Panc1 (cell line): ENCODE data around the gene MPP2. TPM values are rescaled to one million over a fixed set of nuclear protein-coding genes. Genes with fewer than 3 reads are reported as not detected.

ENCODE experiments used
- ATAC-seq: fragments of 200-7000 bp; cut with Tn5 transposase; 2 replicates; pipeline ENCODE4 v1.9.1; 2020; ENCODE audit warnings: mild to moderate bottlenecking, moderate library complexity
- BruUV-seq: library from RNA; stranded (reverse); fragments of 400-500 nt; replicated peaks from 2 replicates; lab custom pipeline; 2021; lab: Mats Ljungman, UMichigan
- CTCF ChIA-PET: fragments of 300-600 bp; sonication (Branson Sonifier 250); formaldehyde crosslinking; loops from one replicate; lab custom pipeline; 2022; ENCODE audit warnings: antibody characterized with exemption; lab: Charles Lee
- POLR2A ChIA-PET: fragments of 300-600 bp; sonication (Branson Sonifier 250); formaldehyde crosslinking; loops from one replicate; lab custom pipeline; 2022; ENCODE audit warnings: antibody characterized with exemption; lab: Charles Lee
- DNase-seq: peaks from one replicate; pipeline ENCODE4 v3.0.0-alpha.2; 2010; ENCODE audit warnings: low read depth, low spot score
- H3K27ac ChIP-seq: 2 replicates; pipeline ENCODE4 v1.5.1; 2011; ENCODE audit warnings: mild to moderate bottlenecking, low read length, inconsistent platforms
- H3K27me3 ChIP-seq: fragments of 200-500 bp; sonication (Bioruptor generic); 2 replicates; pipeline ENCODE4 v1.6.0; 2014; ENCODE audit warnings: low read length, inconsistent platforms; ENCODE audit not compliant: control insufficient read depth, insufficient read depth
- H3K36me3 ChIP-seq: fragments of 200-500 bp; sonication (Bioruptor generic); 2 replicates; pipeline ENCODE4 v1.5.1; 2014; ENCODE audit warnings: inconsistent platforms, mild to moderate bottlenecking, low read length, moderate library complexity; ENCODE audit not compliant: control insufficient read depth, insufficient read depth
- H3K4me1 ChIP-seq: 2 replicates; pipeline ENCODE4 v1.5.1; 2011; ENCODE audit warnings: inconsistent platforms, mild to moderate bottlenecking, low read length, moderate library complexity; ENCODE audit not compliant: control insufficient read depth, insufficient read depth
- H3K4me3 ChIP-seq, 2 experiments: 2 replicates each; pipeline ENCODE4 v1.5.1; 2011 to 2012; ENCODE audit warnings: low read depth in 2 of 2, low read length in 2 of 2, mild to moderate bottlenecking in 2 of 2, inconsistent platforms in 1 of 2, moderate library complexity in 1 of 2
- H3K9me3 ChIP-seq: fragments of 200-500 bp; sonication (Bioruptor generic); 2 replicates; pipeline ENCODE4 v1.5.1; 2014; ENCODE audit warnings: low read depth, mild to moderate bottlenecking, inconsistent platforms, low read length, moderate library complexity; ENCODE audit not compliant: control insufficient read depth, insufficient read depth
- CTCF ChIP-seq: fragments of 450-650 bp; IDR thresholded peaks from 2 replicates; pipeline ENCODE4 v1.5.1; 2017; ENCODE audit warnings: mild to moderate bottlenecking
- POLR2AphosphoS5 ChIP-seq: IDR thresholded peaks from 2 replicates; pipeline ENCODE4 v1.6.1; 2012; ENCODE audit warnings: mild to moderate bottlenecking, low read depth, low read length, moderate library complexity
- REST ChIP-seq, 2 experiments: IDR thresholded peaks; 2 replicates each; pipeline ENCODE4 v1.6.1; 2011 to 2012; ENCODE audit warnings: low read depth in 2 of 2, control low read depth in 1 of 2, low read length in 1 of 2, mild to moderate bottlenecking in 1 of 2, moderate library complexity in 1 of 2; ENCODE audit not compliant: insufficient read depth in 1 of 2
- SIN3A ChIP-seq: IDR thresholded peaks from 2 replicates; pipeline ENCODE4 v1.6.1; 2012; ENCODE audit warnings: low read depth, mild to moderate bottlenecking, low read length, moderate library complexity, borderline replicate concordance; ENCODE audit not compliant: insufficient read depth
- TCF7L2 ChIP-seq: IDR thresholded peaks from 2 replicates; pipeline ENCODE4 v1.6.1; 2011; ENCODE audit warnings: mild to moderate bottlenecking, low read depth, low read length, inconsistent platforms
- in situ Hi-C: cut with HindIII; loops from 2 replicates; pipeline ENCODE4 v1.10.0; 2016; ENCODE audit warnings: low sequenced_read_pairs, low pct_unique_long_range_greater_than_20kb
- intact Hi-C: fragments of 100-400 bp; cut with micrococcal nuclease; formaldehyde crosslinking; loops from one replicate; pipeline ENCODE4 v1.10.0; 2022; ENCODE audit not compliant: unreplicated experiment
- total RNA-seq: library from RNA; stranded (reverse); gene quantifications from one replicate; pipeline ENCODE4 v1.2.1, GENCODE V29; 2021; ENCODE audit not compliant: unreplicated experiment

The MPP2 gene
- total RNA-seq, 1 experiment from 2014 or later: 3.5 TPM

GRCh38 chr17:43938838-43939182 is 31.5 kb upstream of the MPP2 start:
- no peak for ATAC-seq
- Histone ChIP-seq H3K27ac (no peak overlapping the region), H3K4me1 (no peaks in the 10 kb centered on the region), H3K36me3 (no peaks in the 10 kb centered on the region), H3K4me3 (no peak overlapping the region), H3K9me3 (no peaks in the 10 kb centered on the region), H3K27me3 (no peaks in the 10 kb centered on the region)
- in situ Hi-C loops: no loop called here
- no peak for DNase-seq
- ChIA-PET CTCF (interaction anchor here (1.2 kb wide), 1 partner anchor 61 kb away, joined by 8 read pairs; no protein-coding TSS in a partner anchor), POLR2A (no interaction called here)
- intact Hi-C loops: no loop called here
- TF ChIP-seq CTCF (no peak), SIN3A (no peak), TCF7L2 (no peak), REST (IDR thresholded peaks at IDR 0.05; ENCODE audit: insufficient read depth in 1 of 2, low read depth in 2 of 2, low read length in 1 of 2) (no peak), POLR2AphosphoS5 (no peak)
- no TSS peak for BruUV-seq

GRCh38 chr17:43936434-43936833 is 29.1 kb upstream of the MPP2 start:
- Histone ChIP-seq H3K9me3 (no peaks in the 10 kb centered on the region), H3K4me1 (no peaks in the 10 kb centered on the region), H3K27me3 (no peaks in the 10 kb centered on the region), H3K27ac (no peak overlapping the region), H3K4me3 (no peak overlapping the region), H3K36me3 (no peaks in the 10 kb centered on the region)
- no peak for DNase-seq
- TF ChIP-seq POLR2AphosphoS5 (no peak), TCF7L2 (no peak), REST (IDR thresholded peaks at IDR 0.05; ENCODE audit: insufficient read depth in 1 of 2, low read depth in 2 of 2, low read length in 1 of 2) (no peak), SIN3A (no peak), CTCF (no peak)
- intact Hi-C loops: no loop called here
- no peak for ATAC-seq
- ChIA-PET POLR2A (interaction anchor here (0.5 kb wide), 1 partner anchor 363 kb away, joined by 5 read pairs; no protein-coding TSS in a partner anchor), CTCF (no interaction called here)
- in situ Hi-C loops: no loop called here
- BruUV-seq: no TSS peak
